K562 (cell line): Measurements from ENCODE around the gene RBBP7.

ENCODE experiments used
- ATF7 ChIP-seq: fragments of 450-650 bp; IDR thresholded peaks from 2 replicates; pipeline ENCODE4 v1.7.1; 2014; ENCODE audit warnings: mild to moderate bottlenecking, moderate library complexity
- CBX8 ChIP-seq: fragments of 200-600 bp; sonication (generic); IDR thresholded peaks from 2 replicates; pipeline ENCODE4 v1.6.1; 2012; ENCODE audit warnings: borderline replicate concordance, mixed run types, low read depth, mild to moderate bottlenecking, moderate library complexity, mixed read lengths, low read length, control low read depth, inconsistent platforms; ENCODE audit not compliant: poor library complexity, severe bottlenecking; ENCODE audit errors: extremely low read depth
- FOXP1 ChIP-seq: sonication (generic); formaldehyde crosslinking; IDR thresholded peaks from 2 replicates; pipeline ENCODE4 v1.8.0; 2022; ENCODE audit warnings: mild to moderate bottlenecking, missing genetic modification reagents
- FUS ChIP-seq: fragments of 200-400 bp; formaldehyde crosslinking; optimal IDR thresholded peaks from 2 replicates; pipeline ENCODE3; 2017; ENCODE audit warnings: low read depth, low read length
- HDAC8 ChIP-seq: fragments of 450-650 bp; IDR thresholded peaks from 2 replicates; pipeline ENCODE4 v1.6.1; 2016; ENCODE audit warnings: mild to moderate bottlenecking, missing genetic modification characterization, moderate library complexity, missing compliant biosample characterization
- MAFF ChIP-seq: IDR thresholded peaks from 2 replicates; pipeline ENCODE4 v1.6.1; 2012; ENCODE audit warnings: low read length, improper control_type of control experiment
- MAFK ChIP-seq: IDR thresholded peaks from 2 replicates; pipeline ENCODE4 v1.6.1; 2011; ENCODE audit warnings: low read length, improper control_type of control experiment
- POLR2AphosphoS5 ChIP-seq: IDR thresholded peaks from 2 replicates; pipeline ENCODE4 v1.6.1; 2011; ENCODE audit warnings: mild to moderate bottlenecking, low read depth, low read length, moderate library complexity; ENCODE audit not compliant: control insufficient read depth, insufficient read depth
- POLR2G ChIP-seq: fragments of 200-400 bp; formaldehyde crosslinking; IDR thresholded peaks from 2 replicates; pipeline ENCODE4 v1.6.1; 2017; ENCODE audit warnings: low read depth, mild to moderate bottlenecking, antibody characterized with exemption, low read length, moderate library complexity
- REST ChIP-seq, 2 experiments: fragments of 450-650 bp; formaldehyde crosslinking in 1 of 2; IDR thresholded peaks; 2 replicates each; pipeline versions ENCODE4 v1.4.0 to v1.6.1; 2014 to 2020; ENCODE audit warnings: mild to moderate bottlenecking in 2 of 2, borderline replicate concordance in 1 of 2, low read depth in 1 of 2
- ZNF24 ChIP-seq: fragments of 450-650 bp; IDR thresholded peaks from 2 replicates; pipeline ENCODE4 v1.6.1; 2016

GRCh38 chrX:16885628-16886027 lies 15.5 kb upstream of the RBBP7 start:
- TF ChIP-seq FUS (no peak), ATF7 (no peak), CBX8 (no peak), FOXP1 (CRISPR knock-in tag) (no peak), MAFK (no peak), MAFF (no peak), ZNF24 (no peak), POLR2AphosphoS5 (no peak), REST (IDR thresholded peaks at IDR 0.05; ENCODE audit: borderline replicate concordance) (no peak), REST (CRISPR knock-in tag; IDR thresholded peaks at IDR 0.05; ENCODE audit: low read depth) (no peak), HDAC8 (tag) (no peak), POLR2G (no peak)
